NCI-H2107 (cell line): ENCODE measurements around the gene IRF1.
"Not testable (repeated sequence)": the region's sequence is repeated elsewhere in the genome, so short reads cannot be mapped to it uniquely, and the experiment has no call there.

Source experiments
- DNase-seq: peaks from one replicate; lab custom pipeline; 2025; lab: John Stamatoyannopoulos, UW

Gene IRF1

DNA sequence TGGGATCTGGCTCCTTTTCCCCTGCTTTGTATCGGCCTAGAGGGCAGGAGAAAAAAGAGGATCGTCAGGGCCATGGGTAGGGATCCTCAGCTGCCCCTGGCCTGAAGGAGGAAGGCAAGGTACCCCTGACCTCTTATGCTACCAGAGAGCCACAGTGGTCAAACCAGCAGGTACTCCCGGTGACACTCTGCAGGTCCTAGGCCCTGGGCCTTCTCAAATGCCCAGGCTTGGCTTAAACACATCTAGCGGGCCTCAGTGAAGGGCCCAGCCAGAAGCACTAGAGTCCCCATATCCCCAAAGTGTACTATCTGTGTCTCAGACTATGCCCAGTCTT lies 3.5 kb downstream of the IRF1 start:
- DNase-seq = no peak

DNA sequence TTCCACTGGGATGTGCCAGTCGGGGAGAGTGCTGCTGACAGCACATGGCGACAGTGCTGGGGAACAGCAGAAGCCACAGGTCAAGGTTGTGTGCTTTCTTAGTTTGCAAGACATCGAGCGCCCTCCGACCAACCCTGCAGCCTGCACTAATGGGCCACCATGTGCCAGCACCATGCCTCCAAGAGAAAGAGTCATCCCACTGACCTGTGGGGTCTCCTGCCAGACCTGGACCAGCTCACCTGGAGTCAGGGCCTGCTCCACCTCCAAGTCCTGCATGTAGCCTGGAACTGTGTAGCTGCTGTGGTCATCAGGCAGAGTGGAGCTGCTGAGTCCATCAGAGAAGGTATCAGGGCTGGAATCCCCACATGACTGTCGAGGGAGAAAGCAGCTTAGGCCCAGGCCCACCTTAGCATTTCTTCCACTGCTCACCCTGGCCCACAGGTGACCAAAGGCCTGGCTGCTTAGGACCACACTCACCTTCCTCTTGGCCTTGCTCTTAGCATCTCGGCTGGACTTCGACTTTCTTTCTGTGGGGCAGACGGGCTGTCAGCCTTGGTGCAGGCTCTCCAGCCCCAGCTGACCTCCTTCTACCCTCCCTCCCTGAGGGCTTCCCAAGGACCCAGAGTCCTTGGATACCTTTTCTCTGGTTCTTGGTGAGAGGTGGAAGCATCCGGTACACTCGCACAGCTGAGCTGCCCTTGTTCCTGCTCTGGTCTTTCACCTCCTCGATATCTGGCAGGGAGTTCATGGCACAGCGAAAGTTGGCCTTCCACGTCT lies 4.1 kb downstream of the IRF1 start:
- DNase-seq = no peak

DNA sequence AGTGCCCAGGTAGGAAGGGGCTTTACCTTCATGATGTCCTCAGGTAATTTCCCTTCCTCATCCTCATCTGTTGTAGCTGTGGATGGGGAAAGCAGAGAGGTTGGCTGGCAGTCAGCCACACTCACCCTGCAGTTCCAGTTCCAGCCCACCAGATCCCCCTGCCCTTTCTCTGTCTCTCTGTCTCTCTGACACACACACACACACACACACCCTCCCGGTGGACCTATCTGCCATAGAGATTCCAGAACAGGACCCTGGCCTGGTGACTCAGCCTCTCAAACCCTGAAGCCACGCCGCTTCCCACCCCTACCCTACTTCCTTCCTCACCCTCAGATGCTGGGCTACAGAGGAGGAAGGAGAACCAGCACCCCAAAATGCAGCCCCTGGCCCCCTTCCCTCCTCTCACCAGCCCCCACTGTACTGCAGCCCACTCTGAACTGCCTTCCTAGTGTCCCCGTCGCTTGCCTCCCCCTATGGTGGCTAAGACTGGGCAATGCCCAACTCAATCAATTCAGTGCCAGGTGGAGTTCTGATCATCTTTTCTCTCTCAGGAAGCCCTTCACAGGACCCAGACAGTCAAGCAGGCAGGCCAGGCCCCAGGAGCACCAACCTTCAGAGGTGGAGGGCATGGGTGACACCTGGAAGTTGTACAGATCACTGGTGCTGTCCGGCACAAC lies 4.8 kb downstream of the IRF1 start:
- no peak for DNase-seq

DNA sequence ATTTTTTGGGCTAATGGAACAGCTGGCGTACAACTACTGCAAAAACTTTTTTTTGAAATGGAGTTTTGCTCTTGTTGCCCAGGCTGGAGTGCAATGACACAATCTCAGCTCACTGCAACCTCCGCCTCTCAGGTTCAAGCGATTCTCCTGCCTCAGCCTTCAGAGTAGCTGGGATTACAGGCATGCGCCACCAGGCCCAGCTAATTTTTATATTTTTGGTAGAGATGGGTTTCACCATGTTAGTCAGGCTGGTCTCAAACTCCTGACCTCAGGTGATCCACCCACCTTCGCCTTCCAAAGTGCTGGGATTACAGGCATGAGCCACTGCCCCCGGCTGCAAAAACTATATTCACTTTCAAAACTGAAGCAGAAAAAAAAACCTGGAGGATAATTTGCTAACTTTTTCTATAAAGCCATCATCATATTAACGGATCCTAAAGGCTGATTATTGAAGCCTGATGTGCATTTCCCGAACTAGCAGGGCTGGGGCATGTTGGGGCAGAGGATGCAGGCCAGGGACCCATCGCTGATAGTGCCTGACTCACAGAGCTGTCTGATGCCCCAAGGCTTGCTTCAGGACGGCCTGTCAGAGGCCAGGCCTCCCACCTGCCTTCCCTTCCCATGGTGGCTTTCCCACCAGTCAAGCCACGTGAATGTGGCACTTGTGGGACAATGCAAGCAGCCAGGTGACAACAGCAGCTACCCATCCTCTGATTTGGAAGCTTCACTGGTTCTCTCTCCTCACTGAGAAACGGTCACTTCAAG lies 5.5 kb downstream of the IRF1 start:
- DNase-seq = not testable (repeated sequence)

DNA sequence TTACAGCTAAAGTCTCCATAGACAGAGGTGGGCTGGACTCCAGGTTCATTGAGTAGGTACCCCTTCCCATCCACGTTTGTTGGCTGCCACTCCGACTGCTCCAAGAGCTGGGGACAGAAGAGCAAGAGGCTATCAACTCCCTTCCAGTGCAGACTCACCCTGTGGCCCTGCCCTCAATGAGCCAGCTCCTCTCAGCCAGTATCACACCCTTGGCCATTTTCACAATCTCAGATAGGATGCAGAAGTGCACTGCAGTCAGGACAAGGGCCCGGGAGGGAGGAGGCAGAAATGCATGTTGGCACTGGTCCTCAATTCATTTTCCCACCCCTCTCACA lies 6.2 kb downstream of the IRF1 start:
- no peak for DNase-seq

DNA sequence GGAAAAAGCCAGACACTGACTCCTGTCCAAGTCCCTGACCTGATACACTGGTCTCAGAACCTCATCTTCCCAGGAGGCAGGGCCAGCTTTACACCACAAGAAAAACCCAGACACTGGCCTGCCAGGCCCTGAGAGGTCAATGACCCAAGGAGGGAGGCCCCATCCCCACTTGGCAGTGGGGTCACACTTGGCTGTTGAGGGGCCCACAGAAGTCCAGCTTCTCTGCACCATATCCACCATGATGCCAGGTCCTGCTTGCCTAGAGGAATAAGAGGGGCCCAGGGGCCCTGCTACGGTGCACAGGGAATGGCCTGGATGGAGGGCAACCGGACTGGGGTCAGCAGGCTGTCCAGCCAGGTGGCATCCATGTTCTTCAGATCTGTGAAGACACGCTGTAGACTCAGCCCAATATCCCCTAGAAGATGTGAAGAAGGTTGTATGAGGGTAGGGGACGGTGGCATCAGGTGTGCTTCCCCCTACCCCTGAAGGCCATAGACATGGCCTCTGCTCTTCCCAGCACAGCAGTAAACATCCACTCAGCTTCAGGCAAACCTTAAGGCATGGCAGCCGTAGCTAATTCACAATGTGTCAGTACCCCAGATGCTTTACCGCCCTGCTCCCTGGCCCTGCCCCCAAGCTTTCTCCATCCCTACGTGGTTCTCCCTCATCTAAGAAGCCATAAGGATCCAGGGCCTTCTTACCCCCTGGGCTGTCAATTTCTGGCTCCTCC lies 6.7 kb downstream of the IRF1 start:
- DNase-seq = no peak

DNA sequence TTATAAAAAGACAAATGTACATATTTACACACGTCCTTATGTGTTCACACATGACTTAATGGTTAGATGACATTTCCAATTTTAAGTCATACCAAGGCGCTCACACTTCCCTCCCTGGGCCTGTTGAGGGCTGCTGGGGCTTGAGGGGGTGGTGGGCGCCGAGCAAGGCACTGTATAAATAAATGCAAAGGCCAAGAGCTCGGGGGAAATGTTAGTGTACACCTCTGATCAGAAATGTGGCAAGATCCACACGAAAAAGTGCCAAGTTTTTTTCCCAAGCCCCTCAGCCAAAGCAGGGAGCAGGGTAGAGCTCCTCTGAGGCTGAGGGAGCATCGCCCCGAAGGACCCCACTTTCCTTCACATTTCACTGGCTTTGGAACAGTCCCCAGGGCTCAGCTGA lies 7.5 kb downstream of the IRF1 start:
- no peak for DNase-seq

DNA sequence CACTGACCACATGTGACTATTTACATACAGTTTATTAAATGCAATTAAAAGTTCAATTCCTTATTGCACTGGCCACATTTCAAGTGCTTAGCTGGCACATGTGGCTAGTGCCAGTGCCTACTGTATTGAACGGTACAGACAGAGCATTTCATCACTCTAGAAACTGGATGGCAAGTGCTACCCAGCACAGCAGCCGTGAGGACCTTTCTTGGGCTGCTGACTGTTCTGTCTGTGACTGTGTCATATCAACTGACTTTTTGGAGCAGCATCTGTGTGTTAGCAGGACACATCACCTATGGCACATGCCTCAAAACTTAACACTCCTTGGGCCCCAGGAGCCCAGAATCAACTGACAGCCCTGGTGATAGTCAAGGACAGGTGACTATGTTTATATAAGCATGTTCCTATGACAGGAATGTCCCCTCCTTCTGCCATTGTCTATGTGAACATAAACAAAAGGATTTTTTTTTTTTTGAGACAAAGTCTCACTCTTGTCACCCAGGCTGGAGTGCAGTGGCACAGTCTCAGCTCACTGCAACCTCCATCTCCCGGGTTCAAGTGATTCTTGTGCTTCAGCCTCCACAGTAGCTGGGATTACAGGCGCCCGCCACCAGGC lies 8.9 kb downstream of the IRF1 start:
- no peak for DNase-seq

DNA sequence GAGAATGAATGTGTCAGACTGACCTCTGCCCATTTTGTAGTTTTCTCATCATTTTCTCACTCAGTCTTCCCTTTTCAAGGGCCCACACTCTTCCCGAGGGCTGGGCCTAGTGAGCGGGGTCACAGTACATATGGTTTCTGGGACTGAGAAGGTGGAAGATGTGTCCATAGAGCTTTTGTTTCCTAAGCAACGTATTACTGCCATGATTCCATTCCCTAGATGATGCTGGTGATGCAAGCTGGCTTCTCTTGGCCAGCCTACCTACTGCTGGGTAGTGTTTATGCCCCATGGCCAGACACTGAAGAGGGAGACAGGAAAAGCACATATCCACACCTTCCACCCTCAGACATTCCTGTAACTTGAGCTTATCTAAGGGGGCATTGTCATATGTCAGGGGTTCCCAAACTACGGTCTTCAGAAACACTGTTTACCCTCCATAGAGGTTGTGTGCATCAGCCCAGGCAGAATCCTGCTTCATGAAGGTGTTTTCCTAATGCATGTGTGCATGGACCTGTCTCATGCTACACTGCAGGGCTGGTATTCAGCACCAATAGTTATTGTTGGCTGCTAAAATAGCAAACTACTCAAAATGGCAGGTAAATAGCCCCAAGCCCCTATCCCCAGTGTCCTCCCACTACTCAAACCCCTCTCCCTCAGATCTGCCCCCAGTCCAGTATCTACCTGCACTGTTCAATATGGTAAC lies 9.5 kb downstream of the IRF1 start:
- DNase-seq = no peak

DNA sequence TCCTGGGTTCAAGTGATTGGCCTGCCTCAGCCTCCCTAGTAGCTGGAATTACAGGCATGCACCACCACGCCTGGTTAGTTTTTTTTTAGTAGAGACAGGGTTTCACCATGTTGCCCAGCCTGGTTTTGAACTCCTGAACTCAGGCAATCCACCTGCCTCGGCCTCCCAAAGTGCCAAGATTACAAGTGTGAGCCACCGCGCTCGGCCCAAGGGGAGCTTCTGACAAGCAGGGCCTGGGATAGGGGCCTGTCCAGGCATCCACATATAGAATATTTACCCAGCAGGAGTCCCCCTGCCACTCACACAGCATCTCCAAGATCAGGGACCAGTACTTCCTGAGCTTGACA lies 10.1 kb downstream of the IRF1 start:
- DNase-seq = no peak

DNA sequence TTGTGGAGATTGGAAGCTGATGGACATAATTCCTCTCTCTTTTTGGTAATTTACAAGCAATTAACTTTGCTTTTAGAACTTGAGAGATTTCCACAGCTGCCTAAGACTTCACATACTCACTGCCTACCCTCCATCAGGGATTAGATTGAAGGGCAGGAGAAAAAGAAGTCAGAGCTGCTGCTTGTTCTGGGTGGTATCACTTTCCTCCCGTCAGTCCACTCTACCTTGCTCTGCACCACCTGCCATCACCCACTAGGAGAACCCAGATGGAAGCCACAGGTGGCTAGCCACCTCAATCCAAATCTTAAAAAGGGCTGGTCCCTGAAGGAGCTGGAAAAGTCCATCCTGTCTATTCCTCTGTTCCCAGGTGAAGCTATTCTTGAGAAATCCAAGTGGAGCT lies 10.5 kb downstream of the IRF1 start:
- DNase-seq = no peak

DNA sequence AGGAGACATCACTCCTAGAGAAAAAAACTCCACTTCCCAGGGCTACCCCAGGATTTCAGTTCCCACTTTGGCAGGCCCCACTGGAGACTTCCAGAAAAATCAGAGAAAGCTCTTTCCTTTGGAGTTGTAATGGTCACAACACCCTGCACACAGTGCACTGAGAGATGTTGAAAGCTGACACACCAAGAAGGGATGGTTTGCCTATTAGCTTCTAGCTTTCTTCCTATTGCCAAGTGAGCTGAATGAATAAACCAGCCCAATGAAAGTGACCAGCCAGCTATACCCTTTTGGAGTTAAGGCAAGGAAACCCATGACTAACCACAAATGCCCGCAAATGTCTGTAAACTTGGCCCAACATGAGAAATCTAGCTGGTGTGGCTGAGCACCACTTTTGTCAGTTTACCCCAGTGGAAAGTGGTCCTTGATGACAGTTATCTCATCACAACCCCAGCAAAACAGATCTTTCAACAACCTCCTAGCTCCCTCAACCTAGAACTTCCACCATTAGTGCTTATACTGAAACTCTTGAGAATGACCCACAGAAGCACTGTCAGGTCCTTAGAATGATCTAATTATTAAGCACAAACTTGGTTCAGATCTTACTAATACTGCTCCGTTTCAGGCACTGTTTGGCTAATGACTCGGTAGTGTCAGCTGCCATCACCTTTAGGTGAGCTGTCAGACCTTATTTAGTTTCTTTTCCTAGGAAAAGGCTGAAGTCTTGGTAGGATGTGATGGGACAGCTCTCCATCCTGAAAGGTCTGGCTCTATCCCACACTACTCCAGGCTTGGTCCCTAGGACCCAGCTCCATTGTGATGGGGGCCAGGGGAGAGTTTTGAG lies 11.2 kb downstream of the IRF1 start:
- DNase-seq = no peak

DNA sequence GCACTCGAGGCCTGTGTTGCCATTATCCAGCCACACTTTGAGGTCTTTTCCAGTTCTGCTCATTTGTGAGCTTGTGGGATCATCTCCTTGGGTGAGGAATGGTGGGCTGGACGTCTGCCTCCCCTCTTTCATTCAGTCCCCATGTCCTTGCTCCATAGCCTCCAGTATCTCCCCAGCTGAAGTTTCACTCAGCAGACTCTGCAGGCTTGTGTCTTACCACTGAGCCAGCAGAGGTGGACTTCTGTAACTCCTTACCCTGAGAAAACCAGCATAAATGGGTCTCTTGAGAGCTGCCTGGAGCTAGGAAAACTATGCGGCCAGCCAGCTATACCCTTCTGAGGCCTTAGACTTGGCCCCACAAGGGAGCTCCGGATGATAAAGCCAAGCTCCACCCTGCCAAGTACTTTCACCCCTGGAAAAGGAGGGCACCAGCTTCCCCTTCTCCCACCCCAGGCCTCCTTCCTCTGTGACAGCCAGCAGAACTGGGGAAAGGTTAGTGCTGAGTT lies 12.2 kb downstream of the IRF1 start:
- DNase-seq = no peak

DNA sequence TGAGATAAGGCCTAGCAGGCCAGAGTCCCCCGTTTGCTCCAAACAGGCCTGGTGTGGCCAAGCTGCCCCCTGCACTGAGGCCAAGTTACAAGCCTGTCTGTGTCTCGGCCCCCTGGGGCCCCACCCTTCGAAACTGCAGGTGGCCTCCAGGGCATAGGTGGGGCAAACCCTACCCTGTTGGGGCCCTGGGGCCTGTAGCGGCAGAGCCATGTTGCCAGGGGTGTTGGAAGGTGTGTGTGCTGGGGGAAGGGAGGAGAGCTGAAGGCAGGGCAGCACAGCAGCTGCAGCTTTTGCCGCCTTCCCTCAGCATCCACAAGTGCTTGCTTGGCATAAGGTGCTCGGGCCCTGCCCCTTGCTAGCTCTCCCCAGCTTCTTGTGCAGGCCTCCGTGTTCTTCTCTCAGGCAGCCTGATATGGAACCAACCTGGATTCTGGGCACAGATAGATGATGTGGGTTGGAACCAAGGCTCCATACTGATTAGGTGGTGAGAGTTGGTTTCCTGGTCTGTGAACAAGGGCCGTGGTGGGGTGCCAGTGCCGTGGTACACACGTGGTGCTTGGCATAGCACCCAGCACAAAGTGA lies 12.7 kb downstream of the IRF1 start:
- no peak for DNase-seq

DNA sequence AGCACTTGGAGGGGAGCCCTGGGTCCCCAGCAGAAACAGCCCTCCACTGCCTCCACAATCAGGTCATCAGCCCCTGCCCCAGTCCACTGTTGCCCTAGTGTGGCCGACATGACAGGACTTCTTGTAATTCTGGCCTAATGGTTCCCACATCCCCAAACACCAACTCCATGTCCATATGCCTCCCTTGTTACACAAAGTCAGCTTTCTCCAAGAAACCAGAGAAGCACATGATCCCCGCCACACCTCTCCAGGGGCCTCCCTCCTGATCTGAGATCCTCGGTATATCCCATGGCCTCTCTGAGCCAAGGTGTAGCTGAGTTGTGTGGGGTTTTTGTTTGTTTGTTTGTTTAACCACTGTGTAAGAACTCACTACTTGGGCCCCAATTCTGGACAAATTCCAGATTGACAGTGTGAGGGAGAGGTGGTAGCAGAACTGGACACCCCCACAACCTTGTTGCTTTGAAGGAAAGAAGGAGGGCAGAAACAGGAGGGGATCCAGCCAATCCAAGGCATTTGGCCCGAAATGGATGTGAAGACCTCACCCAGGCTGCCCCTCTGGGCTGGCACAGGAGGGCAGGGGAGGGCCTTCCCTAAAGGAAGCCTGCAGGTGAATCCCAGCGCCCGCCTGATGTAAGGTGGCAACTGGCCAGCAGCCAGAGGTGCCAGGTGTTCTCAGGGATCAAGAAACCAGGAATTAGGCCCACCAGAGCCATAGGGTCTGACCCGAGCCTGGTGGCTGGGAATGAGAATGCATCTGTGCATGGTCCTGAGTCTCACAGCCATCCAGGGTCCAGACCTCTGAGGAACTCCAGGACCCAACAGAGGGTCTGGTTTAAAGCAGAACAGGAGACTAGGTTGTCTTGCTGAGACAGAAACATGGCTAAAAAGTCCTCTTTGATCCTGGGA lies 13.4 kb downstream of the IRF1 start:
- DNase-seq = no peak

DNA sequence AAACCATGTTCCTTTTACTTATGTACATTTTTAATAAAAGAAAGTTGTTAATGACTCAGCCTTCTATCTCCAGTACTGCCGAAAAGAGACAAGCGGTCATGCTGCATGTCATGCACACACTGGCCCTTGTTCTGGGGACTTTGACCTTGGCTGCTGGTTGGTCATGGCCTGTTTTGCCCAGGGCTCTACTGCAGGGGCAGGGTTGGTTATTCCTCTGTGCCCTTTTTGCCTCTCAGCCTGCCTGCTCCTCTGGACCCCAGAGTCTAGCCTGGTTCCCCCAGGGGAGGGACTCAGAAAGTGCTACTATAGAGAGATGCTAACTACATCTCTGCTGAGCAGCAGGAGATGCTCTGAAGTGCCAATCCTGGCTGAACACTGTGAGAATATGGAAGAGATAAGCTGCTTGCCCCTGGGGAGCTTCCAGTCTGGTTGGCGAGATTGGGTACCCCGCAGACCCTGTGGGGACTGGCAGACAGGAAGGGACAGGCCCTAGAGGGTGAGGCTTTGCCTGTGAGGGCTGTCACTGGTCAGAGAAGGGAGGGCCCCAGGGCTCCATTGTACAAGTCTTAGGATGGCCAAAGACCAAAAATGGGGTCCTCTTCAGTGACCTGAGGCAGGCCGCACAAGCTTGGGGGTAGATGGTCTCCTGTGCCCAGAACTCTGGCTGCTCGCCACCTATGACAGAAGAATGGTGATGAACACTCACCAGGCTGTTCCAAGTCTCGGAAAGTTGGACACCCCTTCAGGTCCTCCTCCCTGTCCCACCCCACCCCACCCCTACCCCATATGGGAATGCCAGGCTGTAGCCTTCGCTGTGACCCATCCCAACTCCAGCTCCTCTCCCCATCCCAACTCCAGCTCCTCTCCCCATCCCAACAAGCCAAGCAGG lies 14.3 kb downstream of the IRF1 start:
- DNase-seq = no peak

DNA sequence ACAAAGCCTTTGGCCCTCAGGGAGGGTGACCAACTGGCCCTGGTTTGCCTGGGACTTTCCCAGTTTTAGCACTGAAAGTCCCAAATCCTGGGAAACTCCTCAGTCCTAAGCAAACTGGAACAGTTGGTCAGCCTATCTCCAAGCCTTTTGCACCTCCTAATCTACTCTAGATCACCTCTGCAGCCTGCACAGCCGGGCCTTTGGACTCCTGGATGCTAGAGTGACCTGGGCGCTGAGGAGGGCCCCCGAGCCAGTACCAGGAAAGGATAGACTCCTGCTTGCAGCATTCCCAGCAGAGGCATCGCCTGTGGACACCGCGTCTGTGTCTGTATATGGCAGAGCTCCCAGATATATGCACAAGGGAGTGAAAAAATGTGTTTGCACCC lies 15.1 kb downstream of the IRF1 start:
- DNase-seq = no peak

DNA sequence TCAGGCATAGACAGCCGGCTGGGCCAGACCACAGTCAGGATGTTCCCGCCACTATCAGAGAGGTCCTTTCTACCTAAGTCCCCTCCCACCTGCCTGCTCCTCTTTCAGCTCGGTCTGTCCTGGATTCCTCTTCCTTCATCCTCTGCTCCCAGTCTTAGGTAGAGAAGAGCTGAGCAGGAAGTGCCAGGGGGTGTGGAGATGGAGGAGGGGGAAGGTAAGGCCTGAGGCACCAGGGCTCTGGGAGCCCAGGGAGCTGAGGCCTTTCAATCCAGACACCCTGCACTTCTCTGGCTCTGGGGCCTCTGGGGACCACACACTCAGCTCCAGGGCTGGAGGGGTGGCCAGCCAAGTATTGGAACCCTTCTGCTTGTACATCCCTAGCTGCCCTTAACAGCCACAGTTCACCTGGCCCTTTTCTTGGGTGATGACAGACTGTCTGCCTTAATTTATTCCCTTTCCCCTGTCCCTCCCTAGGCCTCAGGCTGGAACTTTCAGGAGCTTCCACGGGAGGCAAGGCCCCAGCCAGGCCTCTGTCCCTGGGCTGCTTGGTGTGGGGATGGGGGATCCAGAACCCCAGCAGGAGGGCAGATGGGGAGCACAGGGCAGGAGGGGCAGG lies 15.6 kb downstream of the IRF1 start:
- DNase-seq = no peak
